ENCODE data around the gene NIPBL.
"Not testable (repeated sequence)": the region's sequence is repeated elsewhere in the genome, so short reads cannot be mapped to it uniquely, and the experiment has no call there.

NIPBL gene

DNA sequence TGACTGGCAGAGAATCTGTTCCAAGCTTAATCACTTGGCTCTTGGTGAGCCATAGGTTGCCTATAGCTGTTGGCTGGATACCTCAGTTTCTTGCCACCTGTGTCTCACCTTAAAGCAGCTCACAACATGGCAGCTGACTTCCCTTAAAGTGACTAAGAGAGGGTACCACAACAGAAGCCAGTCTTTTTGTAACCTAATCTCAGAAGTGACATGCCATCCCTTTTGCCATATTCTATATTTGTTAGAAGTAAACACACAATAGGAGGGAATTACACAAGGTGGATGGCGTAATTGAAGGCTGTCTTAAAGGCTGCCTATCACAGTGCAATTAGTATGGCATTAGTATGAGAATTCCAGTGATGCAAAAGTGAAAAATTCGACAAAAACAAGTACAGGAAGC, 28.1 kb downstream of the NIPBL start:
- no peak for DNase-seq (ENCODE audit: low read depth, low spot score)

DNA sequence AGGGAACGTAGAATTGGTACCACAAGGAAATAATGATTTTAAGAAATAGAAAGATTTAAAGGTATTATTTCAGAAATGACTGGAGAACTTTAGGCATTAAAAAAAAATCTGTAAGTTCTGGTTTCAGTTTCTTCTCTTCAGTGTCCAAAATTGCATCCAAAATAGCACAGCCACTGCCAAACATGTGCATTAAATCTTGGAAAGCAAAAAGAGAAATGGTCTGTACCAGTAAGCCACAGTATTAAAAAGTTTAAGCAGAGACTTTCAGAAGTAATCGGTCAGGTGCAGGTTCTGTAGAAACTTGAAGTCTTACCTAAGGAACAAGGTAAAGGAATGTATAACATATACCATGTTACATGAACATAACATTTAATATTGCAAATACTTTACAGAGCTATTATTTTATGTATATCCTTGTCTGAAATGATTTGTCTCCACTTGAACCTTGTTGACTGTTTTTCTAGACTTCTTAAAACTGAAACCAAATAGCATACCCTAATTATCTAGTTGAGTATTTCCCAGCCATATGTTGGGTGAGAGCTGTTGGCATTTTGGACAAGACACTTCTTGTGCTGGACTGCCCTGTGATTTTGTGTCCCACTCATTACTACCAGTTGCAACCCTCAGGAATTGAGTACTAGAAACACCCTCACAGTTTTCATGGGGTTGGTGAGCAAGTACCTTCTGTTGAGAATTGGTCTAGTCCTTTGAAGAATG, 32.1 kb downstream of the NIPBL start:
- no peak for DNase-seq (ENCODE audit: low read depth, low spot score)

DNA sequence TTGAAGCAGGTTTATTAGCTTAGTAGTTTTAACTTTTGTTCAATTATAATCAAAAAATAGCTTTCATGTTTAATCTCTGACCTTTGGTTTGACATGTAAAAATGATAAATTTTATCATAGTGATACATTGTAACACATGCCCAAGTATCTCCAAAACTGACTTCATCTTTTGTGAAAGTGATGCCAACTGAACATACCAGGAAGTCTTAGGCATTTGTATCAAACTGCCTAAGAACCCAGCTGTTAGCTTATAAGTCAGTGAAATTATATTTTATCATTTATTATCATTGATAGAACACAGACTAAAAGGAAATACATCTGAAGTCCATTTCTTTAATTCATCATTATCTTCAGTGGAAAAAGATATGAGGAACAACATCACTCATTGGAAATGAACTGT, 39.1 kb downstream of the NIPBL start:
- no peak for DNase-seq (ENCODE audit: low read depth, low spot score)

DNA sequence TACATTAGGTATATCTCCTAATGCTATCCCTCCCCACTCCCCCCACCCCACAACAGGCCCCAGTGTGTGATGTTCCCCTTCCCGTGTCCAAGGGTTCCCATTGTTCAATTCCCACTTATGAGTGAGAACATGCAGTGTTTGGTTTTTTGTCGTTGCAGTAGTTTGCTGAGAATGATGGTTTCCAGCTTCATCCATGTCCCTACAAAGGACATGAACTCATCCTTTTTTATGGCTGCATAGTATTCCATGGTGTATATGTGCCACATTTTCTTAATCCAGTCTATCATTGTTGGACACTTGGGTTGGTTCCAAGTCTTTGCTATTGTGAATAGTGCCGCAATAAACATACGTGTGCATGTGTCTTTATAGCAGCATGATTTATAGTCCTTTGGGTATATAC, 40.0 kb downstream of the NIPBL start:
- not testable (repeated sequence) for DNase-seq (ENCODE audit: low read depth, low spot score)

DNA sequence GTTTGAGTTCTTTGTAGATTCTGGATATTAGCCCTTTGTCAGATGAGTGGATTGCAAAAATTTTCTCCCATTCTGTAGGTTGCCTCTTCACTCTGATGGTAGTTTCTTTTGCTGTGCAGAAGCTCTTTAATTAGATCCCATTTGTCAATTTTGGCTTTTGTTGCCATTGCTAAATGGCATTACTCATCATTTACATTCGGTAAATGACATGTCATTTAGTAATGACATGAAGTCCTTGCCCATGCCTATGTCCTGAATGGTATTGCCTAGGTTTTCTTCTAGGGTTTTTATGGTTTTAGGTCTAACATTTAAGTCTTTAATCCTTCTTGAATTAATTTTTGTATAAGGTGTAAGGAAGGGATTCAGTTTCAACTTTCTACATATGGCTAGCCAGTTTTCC, 40.8 kb downstream of the NIPBL start:
- DNase-seq (ENCODE audit: low read depth, low spot score), result not testable (repeated sequence)

DNA sequence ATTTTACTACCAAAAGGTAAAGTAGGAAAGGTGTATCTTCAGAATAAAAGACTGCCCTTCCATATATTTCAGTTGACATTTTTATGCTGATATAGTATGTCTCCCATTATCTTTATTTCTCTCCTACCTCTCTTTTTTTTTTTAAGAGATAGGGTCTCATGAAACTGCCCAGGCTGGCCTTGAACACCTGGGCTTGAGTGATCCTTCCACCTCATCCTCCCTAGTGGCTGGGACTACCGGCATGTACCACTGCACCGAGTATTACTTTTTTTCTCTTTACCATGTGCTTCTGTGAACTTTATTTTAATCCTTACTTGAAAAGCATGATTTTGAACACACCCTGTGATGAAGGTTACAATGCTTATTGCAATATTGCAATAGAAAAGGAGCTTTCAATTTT, 42.7 kb downstream of the NIPBL start:
- DNase-seq (ENCODE audit: low read depth, low spot score), result no peak

DNA sequence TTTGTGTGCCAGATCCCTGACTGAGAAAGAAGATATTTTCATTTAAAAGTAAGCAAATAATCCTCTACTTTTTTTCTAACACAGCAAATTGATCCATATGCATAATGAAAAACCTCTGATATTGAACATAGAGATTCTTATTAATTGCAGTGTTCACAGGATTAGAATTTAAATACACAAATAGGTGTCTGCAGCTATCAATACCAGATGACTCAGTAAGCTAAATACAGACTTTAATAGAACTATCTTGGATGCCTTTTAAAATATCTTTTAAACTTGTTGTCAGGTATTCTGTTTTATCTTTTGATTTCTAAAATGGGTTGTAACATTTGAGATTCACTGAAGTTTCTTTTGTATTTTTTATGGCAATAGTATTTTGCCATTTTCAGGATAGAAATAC, 43.1 kb downstream of the NIPBL start:
- no peak for DNase-seq (ENCODE audit: low read depth, low spot score)

DNA sequence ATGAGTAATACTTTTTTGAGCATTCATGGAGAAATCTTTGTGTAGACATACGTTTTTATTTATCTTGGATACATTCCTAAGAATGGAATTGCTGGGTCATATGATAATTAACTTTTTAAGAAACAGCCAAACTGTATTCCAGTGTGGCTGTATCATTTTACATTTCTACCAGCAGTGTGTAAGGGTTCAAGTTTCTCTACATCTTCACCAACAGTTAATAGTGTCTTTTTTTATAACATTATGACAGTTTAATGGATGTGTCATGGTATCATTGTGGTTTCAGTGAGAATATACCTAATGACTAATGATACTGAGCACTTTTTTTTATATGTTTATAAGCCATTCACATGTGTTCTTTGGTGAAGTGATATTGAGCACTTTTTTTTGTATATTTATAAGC, 52.4 kb downstream of the NIPBL start:
- no peak for DNase-seq (ENCODE audit: low read depth, low spot score)

DNA sequence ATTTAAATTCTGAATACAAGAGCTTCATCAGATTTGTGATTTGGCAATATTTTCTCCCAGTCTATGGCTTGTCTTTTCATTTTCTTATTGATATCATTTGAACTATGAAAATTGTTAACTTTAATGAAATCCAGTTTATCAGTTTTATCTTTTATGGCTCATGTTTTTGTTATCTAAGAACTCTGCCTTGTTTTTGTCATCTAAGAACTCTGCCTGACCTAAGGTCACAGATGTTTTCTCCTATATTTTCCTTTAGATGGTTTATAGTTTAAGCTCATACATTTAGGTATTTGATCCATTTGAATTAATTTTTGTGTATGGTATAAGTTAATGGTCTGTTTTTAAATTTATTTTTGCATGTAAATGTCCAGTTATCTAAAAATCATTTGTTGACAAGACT, 52.9 kb downstream of the NIPBL start:
- no peak for DNase-seq (ENCODE audit: low read depth, low spot score)

DNA sequence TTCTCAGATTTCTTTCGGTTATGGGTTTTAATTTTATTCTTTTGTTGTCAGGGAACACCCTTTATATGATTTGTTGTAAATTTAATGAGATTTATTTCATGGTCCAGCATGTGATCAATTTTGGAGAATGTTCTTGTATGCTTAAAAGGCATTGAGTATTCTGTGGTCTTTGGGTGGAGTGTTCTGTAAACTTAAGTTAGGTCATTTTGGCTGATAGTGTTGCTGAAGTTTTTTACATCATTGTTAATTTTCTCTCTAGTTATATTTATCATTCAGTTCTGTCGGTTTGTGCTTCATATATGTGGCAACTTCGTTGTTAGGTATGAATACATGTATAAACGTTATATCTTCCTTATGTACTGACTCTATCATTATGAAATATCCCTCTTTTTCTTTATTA, 55.5 kb downstream of the NIPBL start:
- DNase-seq (ENCODE audit: low read depth, low spot score), result no peak

DNA sequence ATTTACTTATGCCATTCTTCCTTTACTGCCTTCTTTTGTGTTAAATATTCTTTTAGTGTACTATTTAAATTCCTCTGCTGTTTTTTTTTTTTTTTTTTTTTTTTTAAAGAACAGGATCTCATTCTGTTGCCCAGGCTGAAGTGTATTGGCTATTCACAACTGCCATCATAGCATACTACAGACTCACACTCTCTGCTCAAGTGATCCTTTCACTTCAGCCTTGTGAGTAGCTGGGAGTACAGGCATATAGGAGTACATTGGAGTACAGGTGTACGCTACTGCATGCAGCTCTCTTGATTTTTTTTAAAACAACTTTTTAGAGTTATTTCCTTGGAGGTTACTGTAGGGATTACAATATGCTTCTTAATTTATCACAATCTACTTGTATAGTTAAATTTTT, 56.1 kb downstream of the NIPBL start:
- no peak for DNase-seq (ENCODE audit: low read depth, low spot score)

DNA sequence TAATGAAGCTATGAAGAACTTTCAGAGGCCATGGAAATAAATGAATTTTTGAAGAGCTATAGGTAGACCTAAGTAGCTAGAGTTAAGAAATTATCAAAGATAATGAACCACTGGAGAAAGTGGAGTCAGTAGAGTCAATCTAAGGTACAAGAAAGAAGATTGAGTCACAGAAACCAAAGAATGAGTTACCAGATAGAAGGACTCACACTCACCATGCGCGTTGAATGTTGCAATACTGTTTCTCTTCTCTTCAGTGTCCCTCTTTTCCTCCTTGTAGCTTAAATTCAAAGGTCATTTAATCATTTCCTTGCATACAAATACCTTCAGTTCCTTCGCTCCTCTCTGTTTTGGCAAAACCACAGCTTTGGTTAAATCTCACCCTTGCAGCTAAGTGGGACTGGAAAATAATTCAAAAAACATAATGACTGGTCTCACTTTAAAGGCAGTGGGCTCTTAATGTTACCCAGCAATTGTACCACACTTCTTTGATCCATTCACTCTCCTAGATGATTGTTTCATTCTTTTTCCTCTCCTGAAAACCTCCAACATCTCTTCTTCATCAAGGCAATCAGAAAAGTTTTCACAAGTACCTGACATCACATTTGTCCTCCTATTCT, 58.3 kb downstream of the NIPBL start:
- DNase-seq (ENCODE audit: low read depth, low spot score), result no peak

DNA sequence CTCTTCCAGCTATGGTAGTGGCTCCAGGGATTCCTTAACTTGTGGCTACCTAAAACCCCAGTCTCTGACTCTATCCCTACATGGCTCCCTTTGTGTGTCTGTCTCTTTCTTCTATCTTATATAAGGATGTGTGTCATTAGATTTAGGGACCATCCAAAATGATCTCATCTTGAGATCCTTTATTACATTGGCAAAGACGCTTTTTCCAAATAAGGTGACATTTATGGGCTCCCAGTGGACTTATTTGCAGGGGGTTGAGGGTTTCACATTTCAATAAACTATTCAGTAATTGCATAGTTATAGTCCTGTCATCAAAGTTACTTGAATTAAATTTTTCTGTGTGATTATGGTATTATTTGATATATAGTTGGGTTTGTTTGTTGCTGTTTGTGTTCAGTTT, 59.2 kb downstream of the NIPBL start:
- no peak for DNase-seq (ENCODE audit: low read depth, low spot score)

DNA sequence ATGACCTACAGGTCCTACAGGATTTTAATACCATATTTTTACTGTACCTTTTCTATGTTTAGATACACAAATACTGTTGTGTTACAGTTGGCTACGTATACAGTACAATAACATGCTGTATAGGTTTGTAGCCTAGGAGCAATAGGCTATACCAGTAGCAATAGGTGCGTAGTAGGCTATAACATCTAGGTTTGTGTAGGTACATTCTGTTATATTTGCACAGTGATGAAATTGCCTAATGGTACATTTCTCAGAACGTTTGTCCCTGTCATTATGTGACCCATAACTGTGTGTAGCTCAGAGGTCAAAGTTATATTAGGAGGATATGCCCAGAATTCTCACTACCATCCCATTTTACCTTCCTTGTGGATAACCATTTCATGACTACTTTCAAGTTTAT, 59.7 kb downstream of the NIPBL start:
- DNase-seq (ENCODE audit: low read depth, low spot score), result no peak

DNA sequence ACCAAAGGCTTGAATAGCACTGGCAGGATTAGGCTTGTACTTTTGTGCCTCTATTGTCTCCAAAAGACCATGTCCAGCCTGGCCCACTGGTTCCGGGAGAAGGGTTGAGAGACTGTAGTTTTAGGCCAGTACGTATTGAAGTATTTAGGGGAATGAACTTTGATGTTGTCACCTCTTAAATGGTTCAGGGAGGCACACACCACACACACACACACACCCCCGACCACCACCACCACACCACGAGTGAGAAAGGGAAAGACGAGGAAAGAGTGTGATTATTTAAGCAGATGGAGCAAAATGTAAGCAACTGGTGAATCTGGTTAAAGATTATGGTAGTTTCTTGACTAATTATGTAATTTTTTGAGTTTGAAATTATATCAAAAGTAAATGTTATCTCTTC, 61.6 kb downstream of the NIPBL start:
- DNase-seq (ENCODE audit: low read depth, low spot score), result no peak

DNA sequence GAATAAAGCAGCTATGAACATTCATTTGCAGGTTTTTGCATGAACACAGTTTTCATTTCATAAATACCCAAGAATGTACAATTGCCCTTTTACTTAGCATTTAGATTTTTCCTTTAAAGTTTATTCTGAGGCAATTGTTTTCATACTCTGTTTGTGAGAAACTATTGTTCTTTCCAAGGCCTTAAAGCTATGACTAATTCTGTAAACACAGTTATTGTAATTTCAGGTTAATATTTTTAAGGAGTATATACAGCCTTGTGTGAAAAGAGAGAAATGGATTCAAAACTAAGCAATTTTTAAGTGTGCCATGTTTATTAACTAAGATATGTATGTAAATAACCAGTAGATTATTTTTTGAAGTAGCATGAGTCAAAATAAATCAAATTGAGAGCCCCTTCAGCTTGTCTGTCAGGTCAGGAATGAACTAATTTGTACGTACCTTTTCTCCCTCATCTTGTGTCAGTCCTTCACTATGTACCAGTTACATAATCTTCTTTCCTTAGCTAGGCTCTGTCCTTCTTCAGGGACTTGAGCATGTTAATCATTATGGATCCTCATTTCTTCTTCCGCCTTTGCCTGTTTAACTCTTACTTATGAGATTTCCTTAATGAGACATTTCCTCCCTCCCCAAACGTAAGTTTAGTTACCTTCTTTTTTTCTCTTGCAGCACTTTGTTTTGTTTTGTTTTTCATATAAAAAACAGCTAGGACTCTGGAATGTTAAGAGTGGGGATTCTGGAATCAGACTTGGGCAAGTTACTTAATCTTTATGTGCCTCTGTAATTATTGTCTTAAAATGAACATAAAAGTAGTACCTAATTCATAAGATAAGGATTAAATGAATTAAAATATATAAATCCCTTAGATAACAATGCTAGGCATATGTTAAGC, 63.6 kb downstream of the NIPBL start:
- DNase-seq (ENCODE audit: low read depth, low spot score), result no peak

DNA sequence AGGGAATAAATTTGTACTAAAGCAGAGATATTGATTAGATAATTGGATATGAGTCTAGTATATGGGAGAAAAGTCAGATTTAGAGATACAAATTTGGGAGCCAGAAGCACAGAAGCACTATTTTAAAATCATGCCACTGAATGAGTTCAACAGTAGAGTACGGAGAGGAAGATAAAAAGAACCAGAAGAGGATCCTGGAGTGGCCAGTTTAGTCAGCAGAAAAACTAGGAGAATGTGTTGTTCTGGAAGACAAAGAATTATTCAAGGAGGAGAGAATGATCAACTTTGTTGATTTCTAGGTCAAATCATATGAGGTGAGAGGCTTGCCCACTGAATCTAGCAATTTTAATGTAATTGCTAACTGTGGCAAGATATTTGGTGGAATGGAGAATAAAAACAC, 67.0 kb downstream of the NIPBL start:
- DNase-seq (ENCODE audit: low read depth, low spot score), result no peak

DNA sequence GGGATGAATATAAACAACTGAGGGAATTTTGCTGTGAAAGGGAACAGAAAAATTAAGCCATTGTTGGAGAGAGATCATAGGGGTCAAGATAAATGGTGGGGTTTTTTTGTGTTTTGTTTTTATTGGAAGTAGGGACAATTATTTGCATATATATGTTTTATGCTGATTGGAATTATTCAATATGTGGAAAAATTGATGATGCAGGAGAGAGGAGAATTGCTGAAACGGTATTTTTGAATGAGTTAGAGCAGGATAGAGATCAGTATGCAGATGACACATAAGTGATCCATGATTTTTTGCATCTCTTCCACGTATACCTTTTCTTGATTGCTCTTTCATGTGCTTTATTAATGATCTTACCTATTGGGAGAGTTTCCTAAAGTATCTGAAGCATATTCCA, 67.5 kb downstream of the NIPBL start:
- no peak for DNase-seq (ENCODE audit: low read depth, low spot score)

DNA sequence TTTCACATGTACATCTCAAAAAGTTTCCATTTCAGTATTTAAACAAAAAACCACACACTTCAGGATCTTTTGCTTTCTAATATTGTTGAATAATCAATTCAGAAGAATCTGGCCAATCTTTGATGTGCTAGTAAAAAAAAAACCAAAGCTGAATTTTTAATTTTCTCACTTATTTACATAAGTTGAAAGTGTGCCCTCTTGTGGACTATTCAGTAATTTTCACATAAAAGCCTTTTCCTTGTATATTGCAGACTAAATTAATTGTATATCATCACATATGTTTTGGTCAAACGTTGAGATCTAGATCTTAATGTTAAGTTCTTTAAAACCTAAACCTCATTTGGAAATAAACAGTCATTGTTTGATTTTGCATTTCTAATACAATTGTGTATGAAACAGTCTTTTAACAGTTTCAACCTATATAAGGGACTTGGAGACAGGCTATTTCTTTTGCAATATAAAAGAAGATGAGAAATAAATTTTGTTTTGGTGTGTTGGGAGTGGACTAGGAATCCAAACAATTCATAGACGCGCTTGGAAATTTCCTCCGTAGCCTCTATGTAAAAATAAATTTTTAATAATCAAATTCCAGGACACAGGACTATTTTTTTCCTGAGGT, 68.1 kb downstream of the NIPBL start:
- no peak for DNase-seq (ENCODE audit: low read depth, low spot score)

DNA sequence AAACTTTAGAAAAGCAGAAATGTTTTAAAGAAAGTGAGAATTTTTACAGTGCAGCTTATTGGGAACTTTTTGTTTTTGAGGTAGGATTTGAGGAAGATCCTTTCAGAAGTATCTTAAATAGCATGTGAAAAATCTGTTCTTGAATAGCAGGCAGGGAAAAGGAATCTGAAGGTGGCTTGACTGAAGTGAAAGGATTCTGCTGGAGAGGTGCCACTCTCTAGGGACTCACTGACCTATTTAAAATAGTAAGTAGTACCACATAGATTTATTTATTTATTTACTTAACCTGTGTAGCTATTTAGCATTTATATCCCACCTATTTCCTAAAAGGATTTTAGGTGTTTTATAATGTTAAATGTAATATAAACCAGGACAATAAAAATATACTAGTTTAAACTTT, 69.1 kb downstream of the NIPBL start:
- DNase-seq (ENCODE audit: low read depth, low spot score), result no peak

DNA sequence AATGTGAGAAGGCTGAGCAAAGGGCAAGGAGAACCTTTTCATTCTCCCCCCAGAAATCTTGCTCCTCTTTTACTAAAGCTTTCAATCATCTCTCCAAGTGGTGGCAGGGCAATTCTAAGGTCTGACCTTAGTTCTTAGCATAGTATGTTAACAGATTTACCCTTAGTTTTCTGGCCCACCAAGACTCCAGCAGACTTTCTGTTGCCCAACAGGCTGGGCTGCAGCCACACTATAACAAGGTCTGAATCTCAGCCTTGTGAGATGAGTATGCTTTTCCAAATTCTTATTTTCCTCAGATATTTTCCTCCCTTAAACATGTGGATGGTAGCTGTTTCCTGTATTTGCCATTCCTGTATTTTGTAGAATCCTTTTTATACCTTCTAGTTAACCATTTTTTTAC, 69.5 kb downstream of the NIPBL start:
- no peak for DNase-seq (ENCODE audit: low read depth, low spot score)

DNA sequence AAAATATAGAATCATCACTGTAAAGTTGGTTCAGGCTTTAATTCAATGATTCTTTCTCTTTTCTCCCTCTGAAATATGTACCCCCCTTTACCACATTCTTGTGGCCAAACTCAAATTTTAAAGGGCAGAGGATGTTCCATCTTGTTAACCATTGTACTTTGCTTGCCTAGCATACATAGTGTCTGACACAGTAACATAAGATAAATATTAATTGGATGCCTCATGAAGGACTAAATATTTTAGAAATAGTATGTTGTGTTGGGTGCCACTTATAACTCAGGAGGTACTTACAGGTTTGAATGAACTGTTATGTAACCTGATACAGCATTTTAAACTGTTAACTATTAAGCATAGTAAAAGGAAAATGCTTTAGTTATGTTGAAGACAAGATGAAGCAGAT, 71.5 kb downstream of the NIPBL start:
- no peak for DNase-seq (ENCODE audit: low read depth, low spot score)

Data from activated CD4-positive, CD25-positive, alpha-beta regulatory T cell treated with anti-CD3 and anti-CD28 coated beads, Interleukin-2, amount 50 U/mL, for 16 hours (primary cell).